HG03354 (cell line): Measurements from ENCODE around the gene ZNF593OS.

Experiments
- ATAC-seq: cut with Tn5 transposase; IDR thresholded peaks from one replicate; pipeline ENCODE4 v1.9.1; 2021; ENCODE audit warnings: mild to moderate bottlenecking; ENCODE audit not compliant: unreplicated experiment, poor library complexity, severe bottlenecking

Gene ZNF593OS

DNA sequence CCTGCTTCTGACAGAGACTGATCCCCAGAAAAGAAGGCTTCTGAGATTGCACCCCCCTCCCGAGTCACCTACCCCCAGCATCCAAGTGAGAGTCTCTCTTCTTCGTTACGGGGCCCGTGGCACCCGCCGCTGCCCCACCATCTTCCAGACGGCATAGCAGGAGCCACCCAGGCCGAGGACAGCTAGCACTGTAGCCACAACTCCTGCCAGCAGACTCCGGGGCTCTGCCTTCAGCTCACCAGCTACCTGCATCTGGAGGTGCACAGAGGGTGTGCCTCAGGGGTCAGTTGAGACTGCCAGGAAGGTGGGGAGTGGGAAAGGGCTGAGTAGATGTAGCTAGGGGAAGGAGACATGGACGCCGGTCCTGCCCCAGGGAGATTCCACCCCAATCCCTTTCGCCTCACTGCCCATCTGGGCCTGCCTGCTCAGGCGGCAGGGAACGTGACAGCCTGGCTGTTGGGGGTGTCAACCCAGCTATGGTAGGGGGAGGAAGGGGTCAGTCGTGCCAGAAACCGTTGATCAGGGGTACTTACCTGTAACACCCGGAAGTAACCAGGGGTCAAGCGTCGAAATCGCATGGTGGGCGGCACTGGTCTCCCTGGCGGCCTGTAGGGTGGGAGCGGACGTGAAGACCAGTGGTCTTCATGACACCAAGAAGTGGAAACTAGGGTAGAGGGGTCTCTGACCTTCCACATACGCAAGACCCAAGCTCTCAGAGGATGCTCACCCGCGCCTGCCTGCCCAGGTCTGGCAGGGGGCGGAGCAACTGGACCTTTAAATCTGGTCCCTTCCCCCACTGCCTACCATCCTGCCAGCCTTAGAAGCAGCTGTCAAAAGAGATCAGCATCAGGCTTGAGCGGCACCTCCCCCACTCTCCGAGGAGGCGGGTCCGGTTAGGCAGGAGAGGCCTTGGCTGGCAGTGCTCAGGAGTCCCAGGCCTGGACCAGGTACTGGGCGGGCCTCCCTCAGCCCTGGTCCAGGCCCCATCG is at the start of gene ZNF593OS:
Gene ZNF593OS, minus strand, starts transcription at position 749 of the 989 bp plus-strand sequence. Its CDS starts 171 bp downstream, at position 578.
- ATAC-seq = no peak

DNA sequence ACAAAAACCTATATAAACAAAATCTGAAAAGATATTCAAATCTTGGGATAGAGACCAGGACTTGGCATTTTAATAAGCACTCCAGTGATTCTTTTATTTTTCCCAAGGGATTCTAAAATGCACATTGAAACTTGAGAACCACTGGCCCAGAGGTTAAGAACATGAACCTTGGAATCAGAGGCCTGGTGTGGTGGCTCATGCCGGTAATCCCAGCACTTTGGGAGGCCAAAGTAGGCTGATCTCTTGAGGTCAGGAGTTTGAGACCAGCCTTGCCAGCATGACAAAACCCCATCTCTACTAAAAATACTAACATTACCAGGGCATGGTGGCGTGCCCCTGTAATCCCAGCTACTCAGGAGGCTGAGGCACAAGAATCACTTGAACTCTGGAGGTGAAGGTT is 49.5 kb upstream of the ZNF593OS start:
- no peak for ATAC-seq

DNA sequence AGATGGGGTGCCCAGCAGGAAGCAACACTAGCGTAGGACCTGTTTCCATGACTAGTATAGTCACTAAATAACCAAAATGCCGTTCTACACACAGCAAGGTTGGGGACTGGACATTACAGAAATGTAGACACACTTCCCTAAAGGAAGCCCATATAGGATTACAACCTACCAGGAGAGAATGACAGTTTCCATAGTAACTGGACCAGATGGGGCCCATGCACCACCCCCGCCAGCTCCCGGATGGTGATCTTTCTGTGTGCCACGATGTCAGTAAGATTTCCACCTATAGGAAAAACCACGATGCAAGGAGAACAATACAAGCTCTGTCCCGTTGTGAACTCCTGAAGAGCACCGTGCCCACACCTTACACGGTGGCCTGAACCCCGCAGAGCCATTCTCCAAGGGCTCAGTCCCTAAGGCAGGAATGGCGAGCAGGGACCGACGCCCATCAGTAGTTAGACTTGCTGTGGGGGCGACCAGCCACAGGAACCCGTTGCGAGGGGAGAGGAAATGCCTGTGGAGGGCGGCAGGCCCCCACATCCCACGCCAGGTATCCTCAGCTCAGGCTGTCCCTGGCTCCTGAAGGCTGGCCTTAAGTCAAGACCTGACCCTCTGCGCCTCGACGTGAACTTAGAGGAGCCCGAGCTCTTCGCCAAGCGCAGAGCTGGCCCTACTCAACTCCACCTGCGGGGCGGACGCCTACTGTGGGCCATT is 48.7 kb upstream of the ZNF593OS start:
- no peak for ATAC-seq

DNA sequence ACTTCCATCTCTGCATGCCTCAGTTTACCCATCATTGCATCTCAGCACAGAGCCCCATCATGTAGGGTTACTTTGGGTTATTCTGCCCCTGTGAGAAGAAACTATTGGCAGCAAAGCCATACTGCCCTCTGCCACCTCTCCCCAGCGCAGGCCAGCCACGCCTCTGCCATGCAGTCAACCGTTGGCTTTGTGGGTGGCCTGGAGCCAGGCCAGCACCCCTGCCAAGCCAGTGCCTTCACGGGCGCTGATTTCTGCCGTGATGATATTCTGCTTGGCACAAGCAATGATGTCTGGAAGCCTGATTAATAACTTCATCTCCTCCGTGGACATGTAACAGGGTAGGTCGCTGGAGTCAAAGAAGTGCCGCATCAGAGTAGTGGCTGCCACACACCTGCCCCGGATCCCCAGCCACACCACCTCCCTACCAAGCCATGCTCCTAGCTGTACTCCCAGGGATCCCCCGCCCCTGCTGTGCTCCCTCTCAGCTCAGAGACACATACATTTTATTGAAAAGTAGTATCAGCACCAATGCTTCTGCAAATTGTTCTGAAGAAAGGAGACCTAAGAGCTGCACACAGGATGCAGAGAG is 47.4 kb upstream of the ZNF593OS start:
- no peak for ATAC-seq

DNA sequence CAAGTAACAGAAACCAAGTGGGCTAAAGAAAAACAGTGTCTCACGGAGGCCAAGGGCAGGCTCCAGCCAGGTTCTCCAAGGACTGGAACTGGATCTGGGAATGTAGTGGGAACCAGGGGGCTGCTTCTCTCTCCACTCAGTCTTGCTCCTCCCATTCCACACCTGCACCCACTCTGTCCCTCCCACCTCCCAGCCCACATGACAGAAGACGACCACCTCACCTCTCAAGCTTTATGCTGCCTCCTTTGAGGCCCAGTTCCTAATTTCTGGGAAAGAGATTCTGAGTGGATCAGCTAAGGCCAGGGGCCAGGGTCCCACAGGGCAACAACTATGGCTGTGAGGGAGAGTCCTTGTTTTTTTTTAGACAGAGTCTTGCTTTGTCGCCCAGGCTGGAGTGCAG is 43.6 kb upstream of the ZNF593OS start:
- no peak for ATAC-seq

DNA sequence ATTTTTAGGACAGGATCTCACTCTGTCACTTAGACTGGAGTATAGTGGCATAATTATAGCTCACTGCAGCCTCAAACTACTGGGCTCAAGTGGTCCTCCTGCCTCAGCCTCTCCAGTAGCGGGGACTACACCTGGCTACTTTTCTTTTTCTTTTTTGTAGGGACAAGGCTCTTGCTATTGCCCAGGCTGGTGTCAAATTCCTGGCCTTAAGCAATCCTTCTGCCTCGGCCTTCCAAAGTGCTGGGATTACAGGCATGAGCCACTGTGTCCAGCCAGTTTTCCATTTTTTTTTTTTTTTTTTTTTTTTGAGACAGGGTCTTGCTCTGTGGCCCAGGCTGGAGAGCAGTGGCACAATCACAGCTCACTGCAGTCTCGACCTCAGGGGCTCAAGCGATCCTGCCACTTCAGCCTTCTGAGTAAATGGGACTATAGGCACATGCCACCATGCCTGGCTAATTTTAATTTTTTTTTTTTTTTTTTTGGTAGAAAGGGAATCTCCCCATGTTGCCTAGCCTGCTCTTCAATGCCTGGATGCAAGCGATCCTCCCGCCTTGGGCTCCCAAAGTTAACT is 41.8 kb upstream of the ZNF593OS start:
- ATAC-seq = no peak

DNA sequence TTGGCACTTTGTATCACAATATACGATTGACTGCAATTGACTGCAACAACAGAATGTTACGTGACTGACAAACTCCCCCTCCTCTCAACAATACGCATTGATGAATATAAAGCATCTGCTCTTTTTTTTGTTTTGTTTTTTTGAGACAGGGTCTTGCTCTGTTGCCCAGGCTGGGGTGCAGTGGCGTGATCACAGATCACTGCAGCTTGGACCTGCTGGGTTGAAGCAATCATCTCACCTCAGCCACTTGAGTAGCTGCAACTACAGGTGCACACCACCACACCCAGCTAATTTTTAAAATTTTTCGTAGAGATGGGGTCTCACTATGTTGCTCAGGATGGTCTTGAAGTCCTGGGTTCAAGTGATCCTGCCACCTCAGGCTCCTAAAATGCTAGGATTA is 41.1 kb upstream of the ZNF593OS start:
- no peak for ATAC-seq

DNA sequence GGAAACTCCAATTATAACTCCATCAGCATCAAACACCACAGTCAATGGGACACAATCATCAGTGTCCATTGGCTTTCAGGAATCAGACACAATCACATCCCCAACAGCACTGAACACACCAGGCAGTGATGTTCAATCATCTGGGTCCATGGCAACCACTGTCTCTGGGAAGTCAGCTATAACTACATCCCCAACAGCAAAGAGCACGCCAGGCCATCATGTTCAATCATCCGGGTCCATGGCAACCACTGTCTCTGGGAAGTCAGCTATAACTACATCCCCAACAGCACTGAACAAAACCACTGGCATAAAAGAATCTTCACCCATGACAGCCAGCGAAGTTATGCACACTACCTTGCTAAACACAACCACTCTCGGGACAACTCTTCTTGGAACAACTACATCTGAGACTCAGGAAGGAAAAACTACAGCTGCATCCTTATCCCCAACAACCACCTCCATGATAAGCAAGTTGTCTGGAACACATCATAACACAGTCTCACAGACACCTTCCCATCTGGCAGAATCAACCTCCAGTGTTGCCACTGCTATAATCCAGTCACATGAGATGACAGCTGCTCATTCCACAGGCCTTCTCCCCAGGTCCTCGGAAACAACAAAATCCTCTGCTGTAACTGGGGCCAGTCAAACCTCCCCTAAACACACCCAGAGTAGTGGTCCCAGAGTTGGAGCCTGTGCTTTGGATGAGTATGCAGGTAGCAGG is 38.7 kb upstream of the ZNF593OS start:
- ATAC-seq = no peak

DNA sequence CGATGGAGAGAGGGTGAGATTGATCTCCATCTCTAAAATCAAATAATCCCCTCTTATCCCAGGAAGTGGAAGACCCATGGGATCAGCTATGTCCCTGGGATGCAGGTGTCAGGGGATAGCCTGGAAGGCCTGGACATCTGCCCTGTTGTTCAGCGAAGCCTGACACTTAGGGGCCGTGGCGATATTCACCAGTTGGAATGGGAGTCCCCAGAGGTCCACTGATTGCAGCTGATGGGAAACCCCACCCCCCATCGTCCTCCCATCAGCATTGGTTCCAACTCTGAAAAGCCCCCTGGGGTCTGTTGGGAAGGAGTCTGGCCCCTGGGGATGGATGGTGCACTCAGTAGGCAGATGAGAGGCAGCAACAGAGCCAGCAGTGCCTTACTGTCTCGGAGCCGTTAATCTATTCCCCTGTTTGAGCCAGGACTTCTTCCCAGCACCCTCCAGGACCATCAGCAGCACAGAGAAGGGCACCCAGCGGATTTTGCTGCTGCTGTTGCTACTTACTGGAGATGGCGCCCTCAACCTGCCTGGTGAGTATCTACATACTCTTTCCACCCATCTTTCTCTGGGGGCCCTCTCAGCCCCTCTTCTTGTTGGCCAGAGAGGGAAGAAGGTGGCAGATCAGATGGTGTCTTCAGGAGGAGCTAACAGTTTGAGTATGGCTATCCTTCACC is 32.1 kb upstream of the ZNF593OS start:
- no peak for ATAC-seq

DNA sequence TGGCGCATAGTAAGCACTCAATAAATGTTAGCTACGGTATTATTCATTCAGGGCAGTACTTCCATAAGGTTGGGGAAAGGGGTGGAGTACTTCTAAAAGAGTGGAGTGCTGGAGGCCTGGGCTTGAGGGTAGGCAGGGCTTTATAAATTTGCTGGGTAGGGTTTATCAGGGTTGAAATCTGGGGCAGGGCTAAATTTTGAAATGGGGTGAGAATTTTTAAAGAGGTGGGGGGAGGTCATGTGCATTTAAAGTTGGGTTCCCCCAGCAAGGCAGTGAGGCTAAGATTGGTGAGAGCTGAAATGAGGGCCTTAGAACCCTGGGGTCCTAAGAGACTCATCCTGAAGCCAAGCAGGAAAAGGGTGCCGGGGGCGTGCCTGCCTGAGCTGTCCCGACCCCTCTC is 28.8 kb upstream of the ZNF593OS start:
- no peak for ATAC-seq

DNA sequence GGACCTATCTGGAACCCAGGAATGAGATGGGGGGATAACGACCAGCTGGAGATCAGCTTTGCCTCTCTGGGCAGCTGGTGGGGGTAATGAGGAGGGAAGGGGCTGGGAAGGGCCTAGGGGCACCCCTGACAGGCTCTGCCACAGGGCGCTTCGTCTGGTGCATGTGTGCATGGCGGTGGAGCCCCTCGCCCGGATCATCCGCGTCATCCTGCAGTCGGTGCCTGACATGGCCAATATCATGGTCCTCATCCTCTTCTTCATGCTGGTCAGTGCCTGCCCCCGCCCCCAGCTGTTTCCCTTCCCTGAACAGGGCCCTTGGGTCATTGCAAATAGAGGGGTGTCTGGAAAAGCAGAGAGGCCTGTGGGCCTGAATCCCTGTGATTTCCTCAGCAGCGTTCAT is 26.2 kb upstream of the ZNF593OS start:
- no peak for ATAC-seq

DNA sequence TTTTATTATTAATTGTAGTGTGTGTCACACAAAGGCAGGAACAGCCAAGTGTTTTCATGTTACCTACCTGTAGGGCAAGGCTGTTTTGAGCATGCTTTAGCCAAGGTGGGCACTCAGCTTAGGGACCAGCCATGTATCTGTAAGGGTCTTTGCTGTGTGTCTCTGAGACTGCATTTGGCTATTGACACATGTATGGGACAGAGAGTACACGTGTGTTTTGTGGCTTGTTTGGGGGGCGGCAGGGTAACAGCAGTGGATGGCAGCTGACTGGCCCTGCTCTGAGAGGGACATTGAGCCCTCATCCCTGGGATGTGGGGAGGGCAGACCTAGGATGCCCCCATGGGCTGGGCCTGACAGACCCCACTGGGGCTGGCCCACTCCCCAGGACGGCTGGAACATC is 25.7 kb upstream of the ZNF593OS start:
- no peak for ATAC-seq

DNA sequence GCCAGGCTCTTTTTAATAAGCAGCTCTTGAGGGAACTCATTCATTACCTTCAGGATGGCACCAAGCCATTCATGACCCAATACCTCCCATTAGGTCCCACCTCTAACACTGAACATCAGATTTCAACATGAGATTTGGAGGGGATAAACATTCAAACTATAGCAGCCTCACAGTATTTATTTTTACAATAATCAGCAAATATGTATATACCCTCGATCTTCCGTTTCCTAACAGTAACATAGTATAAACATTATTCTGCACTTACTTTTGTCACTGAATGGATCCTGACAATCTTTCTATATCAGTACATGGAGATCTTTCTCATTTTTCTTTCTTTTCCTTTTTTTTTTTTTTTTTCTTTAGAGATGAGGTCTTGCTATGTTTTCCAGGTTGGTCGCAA is 24.2 kb upstream of the ZNF593OS start:
- no peak for ATAC-seq

DNA sequence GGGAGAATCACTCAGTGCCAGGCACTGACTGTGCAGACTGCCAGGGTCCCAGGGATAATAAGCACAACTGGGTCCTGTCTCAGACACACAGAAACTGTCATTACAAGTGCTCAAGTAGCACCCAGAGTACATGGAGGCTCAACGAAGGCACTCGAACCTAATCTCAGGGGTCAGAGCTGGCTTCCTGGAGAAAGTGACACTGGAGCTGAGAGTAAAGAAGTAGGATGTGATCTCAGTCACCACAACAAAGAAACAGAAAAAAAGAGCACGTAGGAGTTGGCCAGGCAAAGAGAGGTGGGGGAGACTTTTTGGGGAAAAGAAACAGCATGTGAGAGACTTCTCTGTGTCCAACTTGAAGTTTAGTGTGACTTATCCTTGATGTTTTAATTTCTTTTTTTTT is 20.1 kb upstream of the ZNF593OS start:
- ATAC-seq = no peak

DNA sequence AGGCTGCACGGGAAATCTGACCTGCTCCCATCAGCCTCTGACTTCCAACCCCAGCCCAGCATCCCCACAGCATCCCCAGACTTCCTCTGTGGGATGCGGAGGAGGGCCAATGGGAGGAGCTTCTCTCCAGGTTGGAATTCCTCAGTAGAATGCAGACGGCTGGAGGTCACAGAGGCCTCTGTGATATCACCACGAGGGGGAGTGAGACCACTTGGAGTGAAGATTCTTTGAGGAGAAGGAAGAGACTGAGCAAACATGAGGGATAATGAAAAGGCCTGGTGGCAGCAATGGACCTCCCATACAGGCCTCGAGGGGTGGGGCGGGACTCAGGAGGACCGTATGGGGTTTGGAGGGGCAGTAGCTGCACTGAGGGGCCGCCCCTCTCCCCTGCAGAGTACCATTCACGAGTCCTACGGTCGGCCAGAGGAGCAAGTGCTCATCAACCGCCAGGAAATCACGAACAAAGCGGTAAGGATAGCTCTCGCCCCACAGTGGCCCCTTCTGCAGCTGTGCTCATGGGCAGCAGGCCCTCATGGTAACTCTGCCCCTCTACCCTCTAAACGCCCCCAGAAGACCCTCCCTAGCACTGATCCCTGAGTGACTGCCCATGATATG is 18.8 kb upstream of the ZNF593OS start, which contains the start of gene CATSPER4:
Gene CATSPER4, plus strand, starts transcription at position 230 of the 615 bp plus-strand sequence. Its CDS starts 26 bp downstream, at position 256.
- no peak for ATAC-seq

DNA sequence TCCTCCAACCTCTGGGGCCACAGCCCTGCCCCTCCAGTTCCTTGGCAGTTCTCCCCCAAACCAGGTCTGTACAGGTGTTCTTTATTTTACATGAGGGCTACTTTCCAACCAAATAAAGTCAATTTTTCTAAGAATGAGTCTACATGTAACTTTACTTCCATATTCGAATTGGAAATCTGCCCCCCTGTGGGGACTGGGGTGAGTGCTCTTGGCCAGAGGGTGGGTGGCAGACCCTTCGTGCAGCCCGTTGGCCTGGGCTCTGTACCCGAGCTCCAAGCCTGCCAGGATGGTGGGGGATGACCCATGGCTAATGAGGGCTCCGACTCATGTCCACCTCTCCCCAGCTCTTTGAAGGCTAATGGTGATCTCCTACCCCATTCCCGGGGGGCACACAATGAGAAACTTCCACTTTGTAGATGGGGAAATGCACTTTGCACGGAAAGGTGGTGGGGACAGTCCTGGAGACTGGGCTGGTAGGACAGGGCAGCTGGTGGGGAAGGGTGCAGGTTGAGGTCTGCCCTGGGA is 18.2 kb upstream of the ZNF593OS start:
- ATAC-seq = no peak

DNA sequence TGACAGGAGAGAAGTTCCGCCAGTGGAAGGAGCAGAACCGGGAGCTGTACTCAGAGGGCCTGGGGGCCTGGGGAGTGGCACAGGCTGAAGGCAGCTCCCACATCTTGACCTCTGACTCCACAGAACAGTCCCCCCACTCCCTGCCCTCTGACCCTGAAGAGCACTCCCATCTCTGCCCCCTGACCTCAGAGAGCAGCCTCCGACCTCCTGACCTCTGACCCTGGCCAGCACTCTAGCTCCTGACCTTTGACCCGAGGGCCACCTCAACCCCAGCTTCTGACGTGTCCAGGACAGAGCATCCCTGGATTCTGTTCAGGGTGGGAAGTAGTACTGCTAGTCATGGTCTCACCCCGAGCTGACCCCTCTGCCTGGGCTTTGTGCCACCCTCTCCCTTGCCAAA is 17.7 kb upstream of the ZNF593OS start:
- ATAC-seq = no peak

DNA sequence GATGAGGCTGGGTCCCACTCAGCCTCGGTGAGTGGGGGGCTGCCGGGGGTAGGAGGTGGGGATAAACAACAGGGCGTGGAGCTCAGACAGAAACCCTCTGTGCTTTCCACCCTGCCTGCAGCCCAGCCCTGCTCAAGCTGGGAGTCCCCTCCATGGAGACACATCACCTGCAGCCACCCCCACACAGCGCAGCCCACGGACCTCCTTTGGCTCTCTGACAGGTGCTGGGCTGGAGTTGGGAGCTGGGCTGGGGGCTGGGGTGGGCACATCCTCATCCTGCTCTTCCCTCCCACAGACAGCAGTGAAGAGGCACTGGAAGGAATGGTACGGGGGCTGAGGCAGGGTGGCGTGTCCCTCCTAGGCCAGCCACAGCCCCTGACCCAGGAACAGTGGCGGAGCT is 16.8 kb upstream of the ZNF593OS start:
- ATAC-seq = no peak
